Liver (tissue), 9 donors: Measurements from ENCODE around the gene HSD17B3. TPM values are rescaled to one million over a fixed set of nuclear protein-coding genes. Genes with fewer than 3 reads are reported as not detected.

Source experiments
- DNase-seq: peaks from one replicate; pipeline ENCODE4 v3.0.0-alpha.2; 2017; ENCODE audit warnings: low spot score
- H3K27ac ChIP-seq, 2 donors: one replicate each; pipeline ENCODE4 v1.7.0; 2013; ENCODE audit warnings: inconsistent platforms in 2 of 2, low read length in 2 of 2, control low read depth in 1 of 2, low read depth in 1 of 2, mild to moderate bottlenecking in 1 of 2
- H3K27me3 ChIP-seq, 4 donors: one replicate each; pipeline versions ENCODE4 v1.6.1 to v1.7.0; 2013; ENCODE audit warnings: low read length in 3 of 4, inconsistent platforms in 1 of 4, mild to moderate bottlenecking in 1 of 4, moderate library complexity in 1 of 4; ENCODE audit not compliant: control insufficient read depth in 4 of 4, insufficient read depth in 4 of 4
- H3K36me3 ChIP-seq, 4 donors: one replicate each; pipeline versions ENCODE4 v1.6.1 to v1.7.0; 2013; ENCODE audit warnings: low read length in 3 of 4, mild to moderate bottlenecking in 3 of 4, low read depth in 1 of 4, moderate library complexity in 1 of 4; ENCODE audit not compliant: control insufficient read depth in 4 of 4, insufficient read depth in 3 of 4
- H3K4me1 ChIP-seq, 4 donors: one replicate each; pipeline versions ENCODE4 v1.6.1 to v1.7.0; 2013; ENCODE audit warnings: low read length in 3 of 4, mild to moderate bottlenecking in 3 of 4, moderate library complexity in 1 of 4; ENCODE audit not compliant: control insufficient read depth in 4 of 4, insufficient read depth in 4 of 4
- H3K4me3 ChIP-seq, 3 donors: one replicate each; pipeline versions ENCODE4 v1.6.1 to v1.7.0; 2013; ENCODE audit warnings: low read length in 3 of 3, control low read depth in 1 of 3, low read depth in 1 of 3, mild to moderate bottlenecking in 1 of 3
- H3K9ac ChIP-seq, 2 donors: one replicate each; pipeline ENCODE4 v1.7.0; 2013; ENCODE audit warnings: low read length in 2 of 2, mild to moderate bottlenecking in 2 of 2, moderate library complexity in 2 of 2, control low read depth in 1 of 2, low read depth in 1 of 2
- H3K9me3 ChIP-seq, 4 donors: one replicate each; pipeline versions ENCODE4 v1.6.1 to v1.7.0; 2013; ENCODE audit warnings: low read length in 3 of 4; ENCODE audit not compliant: control insufficient read depth in 4 of 4
- ATF3 ChIP-seq: IDR thresholded peaks from 2 replicates; pipeline ENCODE4 v1.6.1; 2016; ENCODE audit warnings: antibody characterized with exemption
- CTCF ChIP-seq: fragments of 150-350 bp; IDR thresholded peaks from 2 replicates; pipeline ENCODE4 v1.5.1; 2017; ENCODE audit warnings: improper control_type of control experiment, low read depth, low read length; ENCODE audit not compliant: missing input control
- FOXA1 ChIP-seq: IDR thresholded peaks from 2 replicates; pipeline ENCODE4 v1.6.1; 2016; ENCODE audit warnings: antibody characterized with exemption
- FOXA2 ChIP-seq: IDR thresholded peaks from 2 replicates; pipeline ENCODE4 v1.6.1; 2016; ENCODE audit warnings: antibody characterized with exemption
- GABPA ChIP-seq, 2 donors: IDR thresholded peaks in 1 of 2; conservative IDR thresholded peaks in 1 of 2; 2 replicates each; pipeline ENCODE4 v1.6.1; 2016; ENCODE audit warnings: antibody characterized with exemption in 2 of 2, mild to moderate bottlenecking in 1 of 2, moderate library complexity in 1 of 2
- HNF4A ChIP-seq, 2 donors: conservative IDR thresholded peaks; 2 replicates each; pipeline ENCODE4 v1.6.1; 2016; ENCODE audit warnings: antibody characterized with exemption in 2 of 2, mild to moderate bottlenecking in 2 of 2
- HNF4G ChIP-seq: IDR thresholded peaks from 2 replicates; pipeline ENCODE4 v1.6.1; 2016; ENCODE audit warnings: antibody characterized with exemption
- JUND ChIP-seq, 2 donors: IDR thresholded peaks; 2 replicates each; pipeline ENCODE4 v1.6.1; 2016; ENCODE audit warnings: antibody characterized with exemption in 2 of 2
- MAX ChIP-seq: IDR thresholded peaks from 2 replicates; pipeline ENCODE4 v1.6.1; 2016; ENCODE audit warnings: antibody characterized with exemption
- NR2F2 ChIP-seq: IDR thresholded peaks from 2 replicates; pipeline ENCODE4 v1.6.1; 2016; ENCODE audit warnings: antibody characterized with exemption
- RAD21 ChIP-seq, 2 donors: IDR thresholded peaks; 2 replicates each; pipeline ENCODE4 v1.6.1; 2016; ENCODE audit warnings: antibody characterized with exemption in 2 of 2, mild to moderate bottlenecking in 2 of 2
- REST ChIP-seq: IDR thresholded peaks from 2 replicates; pipeline ENCODE4 v1.6.1; 2016; ENCODE audit warnings: antibody characterized with exemption, mild to moderate bottlenecking
- RXRA ChIP-seq, 2 donors: IDR thresholded peaks; 2 replicates each; pipeline ENCODE4 v1.6.1; 2017 to 2018; ENCODE audit warnings: antibody characterized with exemption in 2 of 2, mild to moderate bottlenecking in 1 of 2
- SP1 ChIP-seq: IDR thresholded peaks from 2 replicates; pipeline ENCODE4 v1.6.1; 2018; ENCODE audit warnings: antibody characterized with exemption, mild to moderate bottlenecking
- TAF1 ChIP-seq: conservative IDR thresholded peaks from 2 replicates; pipeline ENCODE4 v1.6.1; 2016; ENCODE audit warnings: antibody characterized with exemption, mild to moderate bottlenecking
- YY1 ChIP-seq: IDR thresholded peaks from 2 replicates; pipeline ENCODE4 v1.6.1; 2016; ENCODE audit warnings: antibody characterized with exemption, mild to moderate bottlenecking
- ZBTB33 ChIP-seq: IDR thresholded peaks from 2 replicates; pipeline ENCODE4 v1.6.1; 2016; ENCODE audit warnings: antibody characterized with exemption
- WGBS: extraction: QIAGEN DNeasy Blood & Tissue Kit; methylation state at CpG from one replicate; pipeline ENCODE4 v1.1.7; 2013; 5-methylcytosine and 5-hydroxymethylcytosine counted together
- polyA plus RNA-seq, 2 donors: library from polyadenylated mRNA; stranded (reverse) in 1 of 2; unstranded in 1 of 2; fragments of 200-250 nt in 1 of 2; fragments of >200 nt in 1 of 2; fragmentation: Nextera tagmentation in 1 of 2; extraction: Ambion mirVana in 1 of 2; gene quantifications; one replicate each; pipeline versions ENCODE4 v1.2.1 to v1.2.3, GENCODE V29; 2013 to 2015
- total RNA-seq, 2 donors: library from RNA; depleted of rRNA; stranded (reverse); fragments of >200 nt; gene quantifications; one replicate each; pipeline ENCODE4 v1.2.3, GENCODE V29; 2014
- donor health status: healthy.
- donor health status: healthy.
- donor health status: healthy.
- donor health status: healthy.
- donor health status: healthy.

HSD17B3 gene
- total and polyA plus RNA-seq, 4 donors: 0.75 to 1.6 (median 0.96) TPM

GRCh38 chr9:96188571-96188970 lies 113.4 kb downstream of the HSD17B3 start:
- no peak for DNase-seq
- Histone ChIP-seq H3K36me3 (no peaks in the 10 kb centered on the region), H3K9ac (no peak overlapping the region), H3K27me3 (no peaks in the 10 kb centered on the region), H3K4me1 (no peaks in the 10 kb centered on the region), H3K9me3 (peaks cover 2 to 12% (median 4%) of the 10 kb centered on the region in 4 donors), H3K27ac (no peak overlapping the region), H3K4me3 (no peak overlapping the region)
- WGBS: 67% methylated on average over 5 of the region's 5 CpGs
- no peak for TF ChIP-seq ATF3
- TF ChIP-seq FOXA2: no peak
- no peak for TF ChIP-seq FOXA1
- TF ChIP-seq SP1: no peak
- no peak for TF ChIP-seq HNF4A (conservative IDR thresholded peaks at IDR 0.05)
- no peak for TF ChIP-seq RAD21 (IDR thresholded peaks at IDR 0.05)
- TF ChIP-seq GABPA (IDR thresholded peaks at IDR 0.05 in 1 of 2, conservative IDR thresholded peaks at IDR 0.05 in 1 of 2): no peak
- no peak for TF ChIP-seq HNF4G
- TF ChIP-seq MAX: no peak
- TF ChIP-seq REST: no peak
- TF ChIP-seq ZBTB33: no peak
- TF ChIP-seq JUND (IDR thresholded peaks at IDR 0.05): no peak
- TF ChIP-seq RXRA (IDR thresholded peaks at IDR 0.05): no peak

- H3K27me3 ChIP-seq: no peaks in the 10 kb centered on the region
- H3K36me3 ChIP-seq: no peaks in the 10 kb centered on the region
- no peak overlapping the region for H3K9ac ChIP-seq
- no peak overlapping the region for H3K4me3 ChIP-seq
- H3K27ac ChIP-seq: no peak overlapping the region
- no peak for DNase-seq
- peaks cover 2 to 12% (median 4%) of the 10 kb centered on the region in 4 donors for H3K9me3 ChIP-seq
- 77% methylated on average over 12 of the region's 12 CpGs for WGBS
- TF ChIP-seq CTCF (no peak), TAF1 (no peak), RXRA (IDR thresholded peaks at IDR 0.05) (no peak), JUND (IDR thresholded peaks at IDR 0.05) (no peak), FOXA2 (no peak), HNF4A (conservative IDR thresholded peaks at IDR 0.05) (no peak), YY1 (no peak), HNF4G (no peak), MAX (no peak), REST (no peak), NR2F2 (no peak), FOXA1 (no peak), SP1 (no peak), GABPA (IDR thresholded peaks at IDR 0.05 in 1 of 2, conservative IDR thresholded peaks at IDR 0.05 in 1 of 2) (no peak), ZBTB33 (no peak), RAD21 (IDR thresholded peaks at IDR 0.05) (no peak)
- H3K4me1 ChIP-seq: no peaks in the 10 kb centered on the region
Observed at GRCh38 chr9:96187151-96187555, 114.8 kb downstream of the HSD17B3 start.
